ENCODE data around the gene SCGB1D2.
"Not testable (repeated sequence)": the region's sequence is repeated elsewhere in the genome, so short reads cannot be mapped to it uniquely, and the experiment has no call there.

Gene SCGB1D2, protein sequence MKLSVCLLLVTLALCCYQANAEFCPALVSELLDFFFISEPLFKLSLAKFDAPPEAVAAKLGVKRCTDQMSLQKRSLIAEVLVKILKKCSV

DNA sequence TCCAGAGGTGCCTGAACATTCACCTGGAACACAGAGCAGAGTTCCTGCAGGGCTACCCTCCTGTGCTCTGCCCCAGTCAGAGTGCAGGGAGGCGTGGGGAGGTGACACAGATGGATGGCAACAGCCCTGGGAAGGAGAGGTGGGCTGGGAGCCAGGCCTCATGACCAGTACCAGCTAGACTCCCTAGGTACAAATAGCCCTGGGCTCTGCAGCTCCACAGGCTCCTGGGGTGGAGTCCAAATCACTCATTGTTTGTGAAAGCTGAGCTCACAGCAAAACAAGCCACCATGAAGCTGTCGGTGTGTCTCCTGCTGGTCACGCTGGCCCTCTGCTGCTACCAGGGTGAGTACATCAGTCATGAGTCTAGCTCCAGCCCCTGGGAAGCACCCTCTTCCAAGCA lies at the start of gene SCGB1D2:
TSS of gene SCGB1D2 (plus strand) at position 219 of the 400 bp plus-strand sequence. CDS start at position 288, 69 bp downstream.
- DNase-seq, result no peak

DNA sequence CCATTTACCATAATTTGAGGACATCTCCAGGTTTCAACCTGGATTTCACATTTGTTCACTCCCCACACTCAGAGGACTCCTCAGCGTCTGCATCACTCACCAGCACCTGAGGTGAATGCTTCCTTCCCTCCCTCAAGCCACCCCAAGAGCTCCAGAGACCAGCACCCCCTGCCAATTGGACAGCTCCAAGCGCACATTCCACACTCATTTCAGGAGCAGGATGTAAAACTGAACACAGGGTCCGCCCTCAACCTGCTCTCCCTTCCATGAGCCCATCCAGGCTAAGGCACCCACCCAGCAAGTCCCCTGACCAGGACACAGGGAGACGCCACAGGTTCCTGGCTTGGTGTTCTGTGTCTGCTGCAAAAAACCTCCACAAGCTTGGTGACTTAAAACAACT lies 48.1 kb upstream of the SCGB1D2 start:
- no peak for DNase-seq

DNA sequence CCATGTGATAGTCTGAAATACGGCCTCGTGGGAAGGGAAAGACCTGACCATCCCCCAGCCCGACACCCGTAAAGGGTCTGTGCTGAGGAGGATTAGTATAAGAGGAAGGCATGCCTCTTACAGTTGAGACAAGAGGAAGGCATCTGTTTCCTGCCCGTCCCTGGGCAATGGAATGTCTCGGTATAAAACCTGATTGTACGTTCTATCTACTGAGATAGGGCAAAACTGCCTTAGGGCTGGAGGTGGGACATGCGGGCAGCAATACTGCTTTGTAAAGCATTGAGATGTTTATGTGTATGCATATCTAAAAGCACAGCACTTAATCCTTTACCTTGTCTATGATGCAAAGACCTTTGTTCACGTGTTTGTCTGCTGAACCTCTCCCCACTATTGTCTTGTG lies 47.0 kb upstream of the SCGB1D2 start:
- not testable (repeated sequence) for DNase-seq

DNA sequence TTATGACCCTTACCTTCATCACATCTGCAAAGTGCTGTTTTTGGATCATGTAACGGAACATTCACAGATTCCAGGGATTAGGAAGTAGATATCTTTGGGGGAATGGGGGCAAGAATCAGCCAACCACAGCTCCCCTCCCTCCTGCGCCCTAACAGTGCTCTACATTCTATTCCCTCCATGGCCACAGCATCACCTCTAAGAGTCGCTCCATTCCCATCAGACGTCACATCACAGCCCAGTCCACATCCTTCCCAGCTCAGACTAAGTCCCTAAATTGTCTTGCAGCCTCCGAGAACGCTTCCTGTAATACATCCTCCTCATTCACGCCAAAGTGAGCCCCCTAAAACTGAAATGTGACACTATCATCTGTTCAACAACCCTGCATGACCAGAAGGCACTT lies 46.1 kb upstream of the SCGB1D2 start:
- DNase-seq, result no peak

DNA sequence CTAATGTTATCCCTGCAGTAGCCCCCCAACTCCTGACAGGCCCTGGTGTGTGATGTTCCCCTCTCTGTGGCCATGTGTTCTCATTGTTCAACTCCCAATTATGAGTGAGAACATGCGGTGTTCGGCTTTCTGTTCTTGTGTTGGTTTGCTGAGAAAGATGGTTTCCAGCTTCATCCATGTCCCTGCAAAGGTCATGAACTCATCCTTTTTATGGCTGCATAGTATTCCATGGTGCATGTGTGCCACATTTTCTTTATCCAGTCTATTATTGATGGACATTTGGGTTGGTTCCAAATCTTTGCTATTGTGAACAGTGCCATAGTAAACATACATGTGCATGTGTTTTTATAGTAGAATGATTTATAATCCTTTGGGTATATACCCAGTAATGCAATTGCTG lies 44.6 kb upstream of the SCGB1D2 start:
- DNase-seq, result not testable (repeated sequence)

DNA sequence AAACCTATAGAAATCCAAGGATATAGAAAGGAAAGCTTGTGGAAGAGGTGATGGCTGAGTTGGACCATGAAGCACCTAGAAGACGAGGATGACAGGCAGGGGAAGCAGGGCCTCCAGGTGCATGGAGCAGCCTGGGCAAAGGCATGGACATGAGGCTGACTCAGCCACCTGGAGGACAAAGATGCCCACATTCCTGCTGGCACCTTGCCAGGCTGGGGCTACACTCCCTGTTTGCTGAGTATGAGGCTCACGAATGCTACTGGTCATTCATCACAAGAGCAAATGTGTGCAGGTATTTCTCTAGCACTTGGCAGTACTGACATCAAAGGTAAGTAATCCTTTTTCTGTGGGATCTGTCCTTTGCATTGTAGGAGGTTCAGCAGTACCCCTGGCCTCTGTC lies 40.7 kb upstream of the SCGB1D2 start:
- no peak for DNase-seq

DNA sequence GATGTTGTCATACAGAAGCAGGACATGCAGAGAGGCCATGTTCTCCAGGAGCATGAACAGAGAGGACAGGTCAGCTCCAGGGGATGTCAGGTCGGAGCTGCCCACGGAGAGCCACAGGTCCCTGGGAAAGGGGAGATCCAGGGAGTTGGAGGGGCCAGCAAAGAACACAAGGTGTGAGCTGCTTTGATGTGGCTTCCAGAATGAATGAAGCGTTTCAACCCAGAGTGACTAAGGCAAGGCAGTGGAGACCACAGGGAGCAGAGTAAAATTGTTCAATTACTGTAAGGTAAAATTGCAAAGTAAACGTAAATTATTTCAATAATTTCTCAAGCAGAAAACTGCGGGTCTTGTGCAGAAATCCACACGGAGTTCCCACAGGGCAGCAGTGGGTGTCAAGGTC lies 39.1 kb upstream of the SCGB1D2 start:
- no peak for DNase-seq

DNA sequence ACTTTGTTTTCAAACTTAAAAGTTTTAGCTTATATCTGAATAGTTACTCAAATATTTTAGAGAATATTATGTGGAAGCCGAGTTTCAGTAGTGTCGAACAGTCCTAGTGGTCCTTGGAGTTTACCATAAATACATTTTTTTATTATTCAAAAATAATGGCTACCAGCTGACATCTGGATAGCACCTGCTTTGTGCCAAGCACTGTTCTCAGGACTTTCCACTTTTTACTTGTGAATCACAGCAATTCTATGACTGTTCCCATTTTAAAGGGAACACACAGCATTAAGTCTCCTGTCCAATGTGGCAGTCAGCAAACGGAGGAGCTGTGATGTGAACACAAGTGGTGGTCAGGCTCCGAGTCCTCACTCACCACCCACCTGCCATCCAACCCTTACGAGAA lies 37.6 kb upstream of the SCGB1D2 start:
- no peak for DNase-seq

DNA sequence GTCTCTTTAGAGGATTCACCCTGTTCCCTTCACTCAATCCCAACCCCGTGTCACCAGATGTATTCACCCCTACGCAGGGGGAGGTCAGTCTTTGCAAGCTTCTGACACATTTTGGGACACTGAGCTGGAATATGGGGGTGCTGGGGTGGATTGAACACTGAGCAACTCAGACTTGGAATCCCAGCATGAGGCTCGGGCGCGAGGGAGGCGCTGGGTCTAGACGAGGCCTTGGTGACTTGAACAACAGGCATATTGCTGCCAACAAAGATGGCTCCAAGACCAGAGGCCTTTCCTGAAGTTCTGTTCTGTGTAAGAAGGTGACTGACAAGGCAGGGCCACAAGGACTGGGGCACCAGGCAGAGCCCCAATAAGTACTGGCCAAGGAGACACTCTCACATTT lies 36.6 kb upstream of the SCGB1D2 start:
- DNase-seq, result no peak

DNA sequence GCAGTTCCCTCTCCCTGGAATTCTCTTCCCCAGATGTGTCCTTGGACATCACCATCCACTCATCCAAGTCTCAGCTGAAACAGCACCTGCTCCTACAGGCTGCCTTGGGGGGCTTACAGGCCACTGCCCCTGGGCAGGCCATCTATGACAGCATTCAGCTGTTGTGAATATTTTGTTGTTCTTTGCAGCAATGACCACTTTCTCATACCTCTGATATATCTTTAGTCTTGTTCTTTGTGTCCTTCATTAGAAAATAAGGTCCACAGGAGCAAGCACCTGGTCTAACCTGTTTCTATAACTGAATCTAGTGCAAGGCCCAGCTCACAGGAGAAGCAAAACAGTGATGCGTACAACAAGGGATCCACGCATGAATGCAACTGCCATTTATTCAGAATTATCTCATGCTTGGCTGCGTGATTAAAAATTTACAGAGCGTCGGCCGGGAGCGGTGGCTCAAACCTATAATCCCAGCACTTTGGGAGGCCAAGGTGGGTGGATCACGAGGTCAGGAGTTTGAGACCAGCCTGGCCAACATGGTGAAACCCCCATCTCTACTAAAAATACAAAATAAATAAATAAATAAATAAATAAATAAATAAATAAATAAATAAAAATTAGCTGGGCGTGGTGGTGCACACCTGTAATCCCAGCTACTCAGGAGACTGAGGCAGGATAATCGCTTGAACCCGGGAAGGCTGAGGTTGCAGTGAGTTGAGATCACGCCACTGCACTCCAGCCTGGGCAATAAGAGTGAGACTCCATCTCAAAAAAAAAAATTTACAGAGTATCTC lies 35.6 kb upstream of the SCGB1D2 start:
- not testable (repeated sequence) for DNase-seq

DNA sequence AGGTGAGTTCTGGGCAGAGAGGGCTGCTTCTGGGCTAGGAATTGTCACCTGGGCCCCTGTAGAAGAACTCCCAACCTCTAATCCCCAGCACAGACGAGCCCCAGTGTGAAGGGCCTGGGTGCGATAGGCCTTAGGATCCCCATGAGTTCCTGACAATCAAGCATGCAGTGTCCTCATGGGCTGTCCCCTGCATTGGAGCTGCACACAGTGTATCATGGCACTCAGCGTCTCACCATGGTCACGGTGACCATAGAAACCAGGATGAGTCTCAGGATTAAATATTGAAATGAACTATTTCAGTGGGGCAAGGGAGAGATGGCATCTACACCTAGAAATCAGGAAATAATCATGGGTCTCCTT lies 33.3 kb upstream of the SCGB1D2 start:
- no peak for DNase-seq

DNA sequence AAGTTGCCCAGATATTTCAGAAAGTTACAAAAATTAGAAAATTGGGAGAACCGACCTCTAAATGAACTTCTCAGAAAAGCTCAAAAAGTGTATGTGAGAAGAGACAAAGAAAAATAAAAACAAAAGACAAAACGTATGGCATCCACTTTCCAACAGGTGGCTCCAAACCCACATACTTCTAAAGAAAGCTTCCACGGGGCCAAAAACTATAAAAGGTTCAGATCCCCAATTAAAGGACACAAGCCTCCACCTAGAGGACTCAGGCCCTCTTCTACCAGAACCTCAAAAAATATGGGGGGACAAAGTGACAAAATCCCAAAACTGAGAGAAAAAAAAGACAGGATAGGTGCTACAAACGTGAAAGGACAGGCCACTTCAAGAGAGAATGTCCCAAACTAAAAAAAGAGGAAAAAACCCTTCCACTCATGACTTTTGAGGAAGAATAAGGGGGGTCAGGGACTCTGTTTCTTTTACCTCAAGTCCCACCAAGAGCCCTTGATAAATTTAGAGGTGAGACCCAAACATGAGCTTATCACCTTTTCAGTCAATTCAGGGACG lies 24.8 kb upstream of the SCGB1D2 start:
- no peak for DNase-seq

DNA sequence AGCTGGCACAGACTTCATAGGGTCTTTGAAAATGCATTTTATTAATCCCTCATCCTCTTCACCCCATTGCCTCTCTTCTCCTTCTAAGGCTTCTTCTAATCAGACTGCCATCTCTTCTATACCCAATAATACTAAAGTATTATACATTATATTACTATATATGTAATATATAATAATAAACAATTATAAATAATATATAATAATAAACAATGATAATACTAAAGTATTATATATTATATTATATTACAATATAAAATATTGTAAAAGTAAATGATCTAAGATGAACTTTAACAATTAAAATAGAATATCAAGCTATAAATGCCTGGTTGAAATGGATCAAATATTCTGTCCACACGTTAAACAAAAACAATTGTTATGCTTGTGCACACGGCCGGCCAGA lies 20.5 kb upstream of the SCGB1D2 start:
- DNase-seq, result no peak

DNA sequence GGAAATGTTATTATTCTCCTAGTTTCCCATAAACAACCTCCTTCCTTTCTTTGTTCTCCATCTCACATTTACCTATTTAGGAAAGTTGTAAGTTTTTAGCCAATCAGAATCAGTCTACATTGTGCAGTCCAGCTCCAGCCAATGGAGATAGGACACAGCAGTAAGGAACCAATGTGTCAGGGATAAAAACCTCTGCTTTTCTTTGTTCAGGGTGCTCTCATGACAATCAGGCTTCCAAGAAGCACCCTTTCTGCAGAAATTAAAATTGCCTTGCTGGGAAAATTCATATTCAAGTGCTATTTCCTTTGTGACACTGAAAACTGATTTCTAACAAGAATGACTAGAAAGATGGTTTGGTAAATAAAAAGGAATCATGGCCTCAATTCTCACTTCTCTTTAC lies 18.9 kb upstream of the SCGB1D2 start:
- DNase-seq, result no peak

DNA sequence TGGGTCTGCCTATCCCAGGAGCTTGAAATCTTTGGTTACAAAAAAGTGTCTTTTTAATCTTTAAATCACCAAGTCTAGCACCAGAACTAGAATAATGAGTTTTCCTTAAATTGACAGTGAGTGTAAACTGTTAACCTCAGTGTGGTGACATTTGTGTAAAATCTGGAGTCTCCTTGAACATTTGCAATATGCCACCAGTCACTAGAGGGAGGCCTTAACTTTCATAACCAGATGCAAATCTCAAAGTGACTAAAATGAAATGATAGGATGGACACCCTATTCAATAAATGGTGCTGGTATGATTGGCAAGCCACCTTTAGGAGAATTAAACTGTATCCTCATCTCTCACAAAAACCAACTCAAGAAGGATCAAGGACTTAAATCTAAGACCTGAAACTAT lies 8.3 kb upstream of the SCGB1D2 start:
- no peak for DNase-seq

DNA sequence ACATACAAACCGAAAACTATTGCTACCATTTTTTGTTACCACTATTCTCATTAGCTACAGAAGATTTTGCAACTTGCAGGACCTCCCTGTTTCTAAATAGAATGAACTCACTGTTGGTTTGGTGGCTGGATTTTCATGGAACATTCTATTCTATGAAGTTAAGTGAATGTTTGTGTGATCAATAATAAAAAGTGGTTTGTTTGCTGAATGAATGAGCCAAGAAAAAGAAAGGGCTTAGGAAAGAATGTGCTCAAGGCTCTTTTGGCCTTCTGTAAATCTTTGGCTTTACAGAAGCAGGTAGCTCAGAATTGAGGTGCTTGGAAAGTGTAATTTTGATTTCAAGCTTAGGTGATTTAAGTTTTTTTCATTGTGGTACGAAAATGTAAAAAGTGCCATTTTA lies 5.9 kb upstream of the SCGB1D2 start:
- DNase-seq, result no peak

DNA sequence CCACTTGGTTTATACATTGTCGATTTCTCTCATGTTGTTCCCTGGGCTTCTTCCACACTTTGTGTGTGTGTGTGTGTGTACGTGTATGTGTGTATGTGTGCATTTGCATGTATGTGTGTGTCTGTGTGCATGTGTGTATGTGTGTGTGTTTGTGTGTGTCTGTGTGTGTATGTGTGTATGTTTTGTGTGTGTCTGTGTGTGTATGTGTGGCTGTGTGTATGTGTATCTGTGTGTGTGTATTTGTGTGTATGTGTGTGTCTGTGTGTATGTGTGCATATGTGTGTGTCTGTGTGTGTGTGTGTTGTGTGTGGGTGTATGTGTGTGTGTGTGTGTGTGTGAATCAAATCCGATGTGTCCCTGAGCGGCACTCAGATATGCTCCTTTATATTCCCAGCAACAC lies 4.5 kb upstream of the SCGB1D2 start:
- no peak for DNase-seq

DNA sequence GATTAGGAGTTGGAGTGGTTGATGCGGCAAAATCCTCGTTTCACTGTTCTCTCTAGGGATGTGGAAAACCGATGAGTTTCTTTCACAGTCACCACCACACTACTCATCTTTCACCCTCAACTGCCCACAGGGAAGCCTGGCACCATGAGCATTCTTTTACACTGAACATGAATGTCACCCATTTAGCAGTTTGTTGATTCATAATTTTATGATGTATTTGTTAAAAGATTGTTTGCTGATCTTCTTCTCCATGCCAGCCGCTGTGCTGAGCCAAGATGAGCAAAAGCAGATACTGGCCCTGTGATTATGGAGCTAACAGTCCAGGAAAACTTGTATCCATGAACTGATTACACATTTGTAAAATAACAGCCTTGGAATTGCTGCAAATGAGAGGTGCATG lies 3.9 kb upstream of the SCGB1D2 start:
- DNase-seq, result no peak

DNA sequence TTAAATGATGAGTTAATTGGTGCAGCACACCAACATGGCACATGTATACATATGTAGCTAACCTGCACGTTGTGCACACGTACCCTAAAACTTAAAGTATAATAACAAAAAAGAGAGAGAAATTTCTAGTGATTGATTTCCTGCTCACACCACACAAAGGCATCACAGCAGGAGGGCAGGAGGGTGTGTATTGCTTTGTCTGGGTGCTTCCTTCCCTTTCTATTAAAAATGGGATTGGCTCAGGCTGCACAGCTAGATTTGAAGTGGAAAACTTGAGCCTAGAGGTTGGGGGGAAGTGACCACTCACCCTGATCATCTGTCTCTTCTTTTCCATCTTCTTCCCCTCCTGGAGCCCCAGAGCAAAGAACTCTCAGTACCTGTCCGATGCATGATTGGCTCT lies 944 bp upstream of the SCGB1D2 start:
- no peak for DNase-seq

DNA sequence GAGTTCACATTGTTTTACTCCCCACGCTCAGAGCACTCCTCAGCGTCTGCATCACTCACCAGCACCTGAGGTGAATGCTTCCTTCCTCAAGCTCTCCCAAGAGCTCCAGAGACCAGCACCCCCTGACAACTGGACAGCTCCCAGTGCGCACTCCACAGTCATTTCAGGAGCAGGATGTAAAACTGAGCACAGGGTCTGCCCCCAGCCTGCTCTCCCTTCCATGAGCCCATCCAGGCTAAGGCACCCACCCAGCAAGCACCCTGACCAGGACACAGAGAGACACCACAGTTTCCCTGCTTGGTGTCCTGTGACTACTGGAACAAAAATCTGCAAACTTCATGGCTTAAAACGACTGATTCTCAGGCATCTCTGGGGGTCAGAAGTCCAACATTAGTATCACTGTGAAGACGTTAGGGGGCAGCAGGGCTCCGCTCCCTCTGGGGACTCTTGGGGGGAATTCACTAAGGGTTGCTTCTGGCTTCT lies 3.3 kb downstream of the SCGB1D2 start:
- no peak for DNase-seq

DNA sequence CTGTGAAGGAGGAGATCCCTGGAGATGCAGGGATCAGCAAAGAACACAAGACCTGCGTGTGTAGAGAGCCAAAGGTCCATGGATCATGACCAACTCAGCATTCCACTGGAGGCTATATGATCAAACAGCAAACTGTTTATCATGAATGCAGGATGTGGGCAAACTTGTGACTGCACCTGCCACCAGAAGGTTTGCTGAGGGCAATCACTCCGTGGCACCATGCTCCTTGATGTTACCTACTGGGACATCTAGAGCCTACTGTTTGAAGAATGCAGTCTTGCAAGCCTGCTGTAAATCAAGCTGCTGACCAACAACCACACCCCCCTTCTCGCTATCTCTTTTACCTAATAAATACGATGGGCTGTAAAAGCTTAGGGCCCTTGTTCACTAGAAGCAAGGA lies 9.7 kb downstream of the SCGB1D2 start:
- no peak for DNase-seq

DNA sequence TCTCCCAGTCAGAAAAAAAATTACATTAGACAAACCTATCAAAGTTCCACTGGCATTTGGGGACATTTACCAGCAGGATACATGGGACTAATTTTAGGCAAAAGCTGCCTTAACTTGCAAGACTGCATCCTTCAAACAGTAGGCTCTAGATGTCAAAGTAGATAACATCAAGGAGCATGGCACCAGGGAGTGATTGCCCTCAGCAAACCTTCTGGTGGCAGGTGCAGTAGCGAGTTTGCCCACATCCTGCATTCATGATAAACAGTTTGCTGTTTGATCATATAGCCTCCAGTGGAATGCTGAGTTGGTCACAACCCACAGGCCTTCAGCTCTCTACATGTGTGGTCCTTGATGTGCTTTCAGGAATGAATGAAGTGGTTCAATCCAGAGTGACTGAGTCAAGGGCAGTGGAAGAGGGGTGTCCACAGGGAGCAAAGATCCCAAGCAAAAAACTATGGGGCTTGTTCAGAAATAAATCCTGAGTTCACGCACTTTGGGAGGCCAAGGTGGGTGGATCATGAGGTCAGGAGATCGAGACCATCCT lies 12.0 kb downstream of the SCGB1D2 start:
- DNase-seq, result no peak

DNA sequence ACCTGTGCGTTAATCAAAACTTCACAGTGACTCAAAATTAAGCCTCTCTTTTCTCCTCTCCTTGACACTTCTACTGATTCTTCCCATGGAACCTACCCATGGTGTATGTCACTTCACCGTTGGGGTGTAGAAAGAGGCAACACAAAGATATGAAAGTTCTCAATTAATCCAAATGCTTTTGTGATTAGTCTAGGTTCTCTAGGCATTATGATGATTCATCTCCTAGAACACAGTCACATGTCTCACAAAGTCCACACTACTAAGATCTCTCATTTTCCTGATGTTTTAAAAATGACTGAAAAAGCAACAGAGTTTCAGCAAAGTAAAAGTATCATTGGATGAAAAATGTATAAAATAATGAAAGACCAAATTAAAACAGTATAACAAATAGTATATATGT lies 14.2 kb downstream of the SCGB1D2 start:
- no peak for DNase-seq

DNA sequence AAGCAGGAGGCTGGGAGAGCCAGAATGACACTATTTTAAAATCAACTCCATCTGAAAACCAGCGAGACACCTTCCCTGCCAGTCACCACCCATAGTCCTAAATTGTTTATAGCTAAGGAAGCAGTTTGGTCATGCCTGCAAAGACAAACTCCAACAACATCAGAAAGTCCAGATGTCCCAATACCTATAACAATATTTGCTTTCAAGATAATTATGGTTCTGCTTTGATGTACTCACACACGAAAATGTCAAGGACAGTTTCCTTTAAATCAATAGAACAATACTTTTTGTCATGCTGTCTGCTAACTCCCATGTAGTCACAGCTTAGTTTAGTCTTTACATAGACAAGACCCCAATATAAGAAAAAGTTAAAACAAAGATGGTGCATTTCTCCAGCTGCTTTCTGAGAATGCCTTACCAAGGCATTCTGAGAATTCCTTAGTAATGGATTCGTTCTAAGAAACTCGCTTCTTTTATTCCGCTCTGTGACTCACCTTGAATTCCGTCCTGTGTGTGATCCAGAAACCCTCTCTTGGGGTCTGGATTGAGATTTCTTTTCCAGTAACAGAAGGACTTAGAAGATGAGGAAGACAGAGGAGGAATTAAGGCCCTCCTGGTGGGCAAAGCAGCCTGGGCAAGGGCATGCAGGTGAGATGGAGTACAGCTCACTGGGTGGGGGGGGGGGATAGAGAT lies 18.4 kb downstream of the SCGB1D2 start:
- DNase-seq, result no peak

All from NCI-H1436 treated with DMSO at 0.1 percent for 48 hours (cell line).